Choroid plexus epithelial cell (primary cell): ENCODE data around the gene TFE3.

ENCODE experiments used
- DNase-seq: peaks from one replicate; pipeline ENCODE4 v3.0.0-alpha.2; 2010; ENCODE audit warnings: low read depth
- H3K4me3 ChIP-seq: 2 replicates; pipeline ENCODE4 v1.5.1; 2011; ENCODE audit warnings: low read depth, mild to moderate bottlenecking, control low read depth, low read length, moderate library complexity
- CTCF ChIP-seq: conservative IDR thresholded peaks from 2 replicates; pipeline ENCODE4 v1.5.1; 2011; ENCODE audit warnings: low read depth, mild to moderate bottlenecking, control low read depth, inconsistent platforms, low read length, moderate library complexity

The TFE3 gene

GRCh38 chrX:49000636-49001035 lies 42.5 kb downstream of the TFE3 start:
- DNase-seq = no peak
- no peak for TF ChIP-seq CTCF
- H3K4me3 ChIP-seq = no peak overlapping the region

DNA sequence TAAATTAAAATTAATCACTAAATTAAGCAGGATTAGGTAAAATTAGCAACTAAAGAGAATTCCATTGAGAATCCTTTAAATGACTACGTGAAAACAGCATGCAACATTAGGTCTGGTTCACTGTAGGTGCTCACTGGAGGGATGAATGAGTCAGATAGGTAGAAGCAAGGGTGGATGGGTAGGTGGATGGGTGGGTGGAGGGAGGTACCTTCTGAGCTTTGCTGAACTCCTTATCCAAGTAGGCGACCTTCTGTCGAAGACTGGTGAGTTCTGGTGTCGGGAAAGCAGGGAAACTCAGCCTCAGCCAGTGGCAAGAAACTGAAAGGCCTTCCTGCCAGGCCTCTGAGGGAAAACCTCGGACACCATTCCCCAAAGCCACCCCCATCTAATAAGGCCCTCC lies 44.1 kb downstream of the TFE3 start:
- DNase-seq = no peak
- no peak overlapping the region for H3K4me3 ChIP-seq
- no peak for TF ChIP-seq CTCF

DNA sequence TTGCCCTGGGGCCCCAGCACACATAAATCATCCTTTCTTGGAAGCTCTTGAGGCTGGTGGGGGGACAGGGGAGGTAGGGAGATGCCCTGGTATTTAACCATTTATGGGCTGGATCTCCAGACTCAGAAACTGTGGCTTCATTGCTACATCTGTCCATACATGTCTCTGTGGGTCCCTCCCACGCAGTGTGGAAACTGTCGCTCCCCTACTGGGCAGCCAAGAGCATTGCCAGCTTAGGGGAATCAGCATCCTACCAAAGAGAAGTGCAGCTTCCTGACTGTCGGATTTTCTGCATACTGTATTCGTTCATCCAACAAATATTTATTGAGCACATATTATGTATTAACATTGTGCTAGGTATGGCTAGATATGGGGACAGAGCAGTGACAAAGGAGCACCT lies 44.8 kb downstream of the TFE3 start:
- no peak overlapping the region for H3K4me3 ChIP-seq
- DNase-seq = no peak
- TF ChIP-seq CTCF = peak; percentile 6

DNA sequence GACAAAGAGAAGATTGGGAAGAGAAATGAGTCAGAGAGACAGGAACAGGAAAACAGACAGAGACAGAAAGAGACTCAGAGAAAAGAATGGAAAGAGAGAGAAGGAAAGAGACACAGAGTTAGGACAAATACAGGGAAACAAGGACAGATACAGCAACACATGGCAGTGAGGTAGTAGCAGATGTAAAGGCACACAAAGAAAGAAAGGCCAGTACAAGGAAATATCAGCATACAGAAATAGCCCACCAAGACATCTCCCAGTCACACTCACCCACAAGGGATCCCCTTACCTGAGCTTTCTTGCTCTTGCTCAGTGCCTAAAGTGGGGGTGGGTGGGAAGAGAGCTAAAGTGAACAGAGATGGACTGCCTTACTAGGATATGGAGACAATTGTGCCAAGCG lies 45.3 kb downstream of the TFE3 start:
- no peak overlapping the region for H3K4me3 ChIP-seq
- DNase-seq = no peak
- TF ChIP-seq CTCF = no peak

GRCh38 chrX:48997455-48997854 lies 45.7 kb downstream of the TFE3 start:
- H3K4me3 ChIP-seq = no peak overlapping the region
- DNase-seq = no peak
- TF ChIP-seq CTCF = no peak

- DNase-seq = no peak
- TF ChIP-seq CTCF = no peak
- H3K4me3 ChIP-seq = no peak overlapping the region
These were observed 46.2 kb downstream of the TFE3 start for GRCh38 chrX:48996969-48997368.

GRCh38 chrX:48992341-48992740 lies 50.8 kb downstream of the TFE3 start:
- DNase-seq = no peak
- H3K4me3 ChIP-seq = no peak overlapping the region
- no peak for TF ChIP-seq CTCF
